Activated naive CD4-positive, alpha-beta T cell treated with anti-CD3 and anti-CD28 coated beads, Interleukin-2, amount 50 U/mL, for 24 hours (primary cell): ENCODE results near the gene PSMD12.
"Not testable (repeated sequence)": the region's sequence is repeated elsewhere in the genome, so short reads cannot be mapped to it uniquely, and the experiment has no call there.

Experiments used
- H3K27ac Mint-ChIP-seq: one replicate; pipeline ENCODE4 v1.8.0; 2021; ENCODE audit warnings: mild to moderate bottlenecking, mixed read lengths
- H3K27me3 Mint-ChIP-seq: one replicate; pipeline ENCODE4 v1.8.0; 2021; ENCODE audit warnings: mixed read lengths
- H3K36me3 Mint-ChIP-seq: one replicate; pipeline ENCODE4 v1.8.0; 2021; ENCODE audit warnings: mixed read lengths
- H3K4me1 Mint-ChIP-seq: one replicate; pipeline ENCODE4 v1.8.0; 2021; ENCODE audit warnings: mixed read lengths
- H3K4me3 Mint-ChIP-seq: one replicate; pipeline ENCODE4 v1.8.0; 2021; ENCODE audit warnings: mild to moderate bottlenecking, mixed read lengths
- H3K9me3 Mint-ChIP-seq: one replicate; pipeline ENCODE4 v1.8.0; 2021; ENCODE audit warnings: mixed read lengths

Gene PSMD12

GRCh38 chr17:67393809-67394397 is 27.5 kb upstream of the PSMD12 start:
- H3K27ac Mint-ChIP-seq, result peak overlapping the region; percentile 93
- no peaks in the 10 kb centered on the region for H3K27me3 Mint-ChIP-seq
- H3K9me3 Mint-ChIP-seq, result no peaks in the 10 kb centered on the region
- H3K4me1 Mint-ChIP-seq, result peaks cover 83% of the 10 kb centered on the region
- H3K4me3 Mint-ChIP-seq, result no peak overlapping the region
- peaks cover 12% of the 10 kb centered on the region for H3K36me3 Mint-ChIP-seq

- H3K4me3 Mint-ChIP-seq, result peak overlapping the region; percentile 68
- peak overlapping the region; percentile 95 for H3K27ac Mint-ChIP-seq
- H3K27me3 Mint-ChIP-seq, result no peaks in the 10 kb centered on the region
- peaks cover 83% of the 10 kb centered on the region for H3K4me1 Mint-ChIP-seq
- H3K36me3 Mint-ChIP-seq, result peaks cover 7% of the 10 kb centered on the region
- H3K9me3 Mint-ChIP-seq, result no peaks in the 10 kb centered on the region
Observed at GRCh38 chr17:67392111-67392510, 25.7 kb upstream of the PSMD12 start.

- H3K27ac Mint-ChIP-seq, result peak overlapping the region; percentile 93
Observed at GRCh38 chr17:67390646-67391361, 24.4 kb upstream of the PSMD12 start.

GRCh38 chr17:67390006-67390645 is 23.7 kb upstream of the PSMD12 start:
- Mint-ChIP-seq H3K9me3 (no peaks in the 10 kb centered on the region), H3K36me3 (peaks cover 7% of the 10 kb centered on the region), H3K27ac (peak overlapping the region; percentile 93), H3K27me3 (no peaks in the 10 kb centered on the region), H3K4me1 (peaks cover 90% of the 10 kb centered on the region), H3K4me3 (peak overlapping the region; percentile 79)

More at GRCh38 chr17:67390646-67391361, 24.4 kb upstream of the PSMD12 start:
- H3K36me3 Mint-ChIP-seq, result peaks cover 7% of the 10 kb centered on the region
- no peaks in the 10 kb centered on the region for H3K9me3 Mint-ChIP-seq
- H3K4me1 Mint-ChIP-seq, result peaks cover 91% of the 10 kb centered on the region
- H3K27me3 Mint-ChIP-seq, result no peaks in the 10 kb centered on the region
- peak overlapping the region; percentile 79 for H3K4me3 Mint-ChIP-seq

GRCh38 chr17:67388986-67389385 is 22.6 kb upstream of the PSMD12 start:
- Mint-ChIP-seq H3K36me3 (peaks cover 6% of the 10 kb centered on the region), H3K9me3 (no peaks in the 10 kb centered on the region), H3K4me3 (peak overlapping the region; percentile 19), H3K27ac (peak overlapping the region; percentile 93), H3K27me3 (no peaks in the 10 kb centered on the region), H3K4me1 (peaks cover 83% of the 10 kb centered on the region)

- H3K27me3 Mint-ChIP-seq, H3K9me3 Mint-ChIP-seq, H3K4me3 Mint-ChIP-seq, H3K36me3 Mint-ChIP-seq: not testable (repeated sequence)
- peaks cover 83% of the 10 kb centered on the region for H3K4me1 Mint-ChIP-seq
- peak overlapping the region; percentile 93 for H3K27ac Mint-ChIP-seq
Observed at GRCh38 chr17:67388536-67388935, 22.2 kb upstream of the PSMD12 start.

GRCh38 chr17:67386965-67387551 is 20.7 kb upstream of the PSMD12 start:
- H3K4me3 Mint-ChIP-seq, result peak overlapping the region; percentile 49
- no peaks in the 10 kb centered on the region for H3K27me3 Mint-ChIP-seq
- peak overlapping the region; percentile 99 for H3K27ac Mint-ChIP-seq
- H3K9me3 Mint-ChIP-seq, result no peaks in the 10 kb centered on the region
- peaks cover 81% of the 10 kb centered on the region for H3K4me1 Mint-ChIP-seq
- peaks cover 6% of the 10 kb centered on the region for H3K36me3 Mint-ChIP-seq

GRCh38 chr17:67385122-67385988 is 19.0 kb upstream of the PSMD12 start:
- Mint-ChIP-seq H3K4me3 (no peak overlapping the region), H3K27ac (peak overlapping the region; percentile 15), H3K9me3 (no peaks in the 10 kb centered on the region), H3K36me3 (peaks cover 5% of the 10 kb centered on the region), H3K27me3 (no peaks in the 10 kb centered on the region), H3K4me1 (peaks cover 78% of the 10 kb centered on the region)

GRCh38 chr17:67381929-67382257 is 15.5 kb upstream of the PSMD12 start:
- H3K36me3 Mint-ChIP-seq, result peaks cover 3% of the 10 kb centered on the region
- peak overlapping the region; percentile 47 for H3K4me3 Mint-ChIP-seq
- peaks cover 59% of the 10 kb centered on the region for H3K4me1 Mint-ChIP-seq
- H3K27me3 Mint-ChIP-seq, result no peaks in the 10 kb centered on the region
- no peaks in the 10 kb centered on the region for H3K9me3 Mint-ChIP-seq
- peak overlapping the region; percentile 94 for H3K27ac Mint-ChIP-seq

GRCh38 chr17:67379251-67379630 is 12.9 kb upstream of the PSMD12 start:
- H3K9me3 Mint-ChIP-seq, result no peaks in the 10 kb centered on the region
- H3K36me3 Mint-ChIP-seq, result peaks cover 3% of the 10 kb centered on the region

GRCh38 chr17:67378454-67379250 is 12.3 kb upstream of the PSMD12 start:
- no peaks in the 10 kb centered on the region for H3K9me3 Mint-ChIP-seq
- H3K4me3 Mint-ChIP-seq, result peak overlapping the region; percentile 89
- no peaks in the 10 kb centered on the region for H3K27me3 Mint-ChIP-seq
- peaks cover 3% of the 10 kb centered on the region for H3K36me3 Mint-ChIP-seq
- peaks cover 62% of the 10 kb centered on the region for H3K4me1 Mint-ChIP-seq
- peak overlapping the region; percentile 97 for H3K27ac Mint-ChIP-seq

More at GRCh38 chr17:67379251-67379630, 12.9 kb upstream of the PSMD12 start:
- H3K4me1 Mint-ChIP-seq, result peaks cover 67% of the 10 kb centered on the region
- peak overlapping the region; percentile 97 for H3K27ac Mint-ChIP-seq
- H3K27me3 Mint-ChIP-seq, result no peaks in the 10 kb centered on the region
- peak overlapping the region; percentile 89 for H3K4me3 Mint-ChIP-seq

- Mint-ChIP-seq H3K27me3 (no peaks in the 10 kb centered on the region), H3K4me1 (peaks cover 55% of the 10 kb centered on the region), H3K27ac (peak overlapping the region; percentile 83), H3K4me3 (peak overlapping the region; percentile 89), H3K9me3 (no peaks in the 10 kb centered on the region), H3K36me3 (peaks cover 3% of the 10 kb centered on the region)
Observed at GRCh38 chr17:67377488-67378453, 11.4 kb upstream of the PSMD12 start.

- Mint-ChIP-seq H3K27ac (peak within 1 kb of the TSS; percentile 90), H3K36me3 (peaks cover 2% of the 10 kb centered on the region), H3K9me3 (no peaks in the 10 kb centered on the region), H3K4me1 (peaks cover 46% of the 10 kb centered on the region), H3K27me3 (no peaks in the 10 kb centered on the region), H3K4me3 (peak within 1 kb of the TSS; percentile 89)
Observed at GRCh38 chr17:67376737-67377487, 10.5 kb upstream of the PSMD12 start, which contains the start of gene PITPNC1. TSS of gene PITPNC1 (plus strand) at chr17:67377281.
